Naive thymus-derived CD8-positive, alpha-beta T cell (primary cell): ENCODE measurements around the gene UBA1. TPM values are rescaled to one million over a fixed set of nuclear protein-coding genes. Genes with fewer than 3 reads are reported as not detected.

Experiments
- ATAC-seq, 2 donors: fragments of 150-1000 bp; cut with Tn5 transposase in 1 of 2; sonication (Bioruptor Pico), chemical (Tn5 transposase) in 1 of 2; 1 replicate in 1 of 2; 2 replicates in 1 of 2; pipeline ENCODE4 v1.10.0; 2021; ENCODE audit warnings: mild to moderate bottlenecking in 2 of 2, moderate library complexity in 2 of 2
- POLR2A ChIA-PET: fragments of 350-600 bp; sonication (Branson Sonifier 250); formaldehyde crosslinking; loops from one replicate; lab custom pipeline; 2021; ENCODE audit warnings: antibody characterized with exemption; lab: Charles Lee
- DNase-seq, 10 donors: peaks; one replicate each; pipeline versions ENCODE4 v3.0.0 to v3.0.0-alpha.2; 2020 to 2022
- H3K27ac Mint-ChIP-seq, 10 donors: one replicate each; pipeline ENCODE4 v1.8.0; 2020 to 2022; ENCODE audit warnings: mild to moderate bottlenecking in 10 of 10, mixed read lengths in 10 of 10, moderate library complexity in 4 of 10, inconsistent platforms in 1 of 10
- H3K27me3 Mint-ChIP-seq, 5 donors: one replicate each; pipeline ENCODE4 v1.8.0; 2021 to 2022; ENCODE audit warnings: mixed read lengths in 5 of 5
- H3K36me3 Mint-ChIP-seq, 3 donors: one replicate each; pipeline ENCODE4 v1.8.0; 2020 to 2022; ENCODE audit warnings: mixed read lengths in 3 of 3, mild to moderate bottlenecking in 2 of 3, inconsistent platforms in 1 of 3
- H3K4me1 Mint-ChIP-seq, 4 donors: one replicate each; pipeline ENCODE4 v1.8.0; 2021 to 2022; ENCODE audit warnings: mixed read lengths in 4 of 4
- H3K4me3 Mint-ChIP-seq, 10 donors: one replicate each; pipeline ENCODE4 v1.8.0; 2020 to 2022; ENCODE audit warnings: mild to moderate bottlenecking in 10 of 10, mixed read lengths in 10 of 10, moderate library complexity in 6 of 10, inconsistent platforms in 1 of 10
- H3K9me3 Mint-ChIP-seq, 9 donors: one replicate each; pipeline ENCODE4 v1.8.0; 2020 to 2022; ENCODE audit warnings: mixed read lengths in 9 of 9, mild to moderate bottlenecking in 3 of 9, inconsistent platforms in 1 of 9, moderate library complexity in 1 of 9
- polyA plus RNA-seq, 3 donors: library from polyadenylated mRNA; unstranded; fragments of 300-500 nt; fragmentation: Illumina TruSeq; gene quantifications; one replicate each; pipeline ENCODE4 v1.2.3, GENCODE V29; 2021
- total RNA-seq, 8 experiments: library from RNA in 2 of 8; stranded (reverse) in 2 of 8; gene quantifications; one replicate each; pipeline ENCODE4 v1.2.3 and lab custom pipeline; 2021 to 2026

UBA1 gene
- total and polyA plus RNA-seq, 5 experiments from 2014 or later, result 122 to 176 (median 156) TPM

DNA sequence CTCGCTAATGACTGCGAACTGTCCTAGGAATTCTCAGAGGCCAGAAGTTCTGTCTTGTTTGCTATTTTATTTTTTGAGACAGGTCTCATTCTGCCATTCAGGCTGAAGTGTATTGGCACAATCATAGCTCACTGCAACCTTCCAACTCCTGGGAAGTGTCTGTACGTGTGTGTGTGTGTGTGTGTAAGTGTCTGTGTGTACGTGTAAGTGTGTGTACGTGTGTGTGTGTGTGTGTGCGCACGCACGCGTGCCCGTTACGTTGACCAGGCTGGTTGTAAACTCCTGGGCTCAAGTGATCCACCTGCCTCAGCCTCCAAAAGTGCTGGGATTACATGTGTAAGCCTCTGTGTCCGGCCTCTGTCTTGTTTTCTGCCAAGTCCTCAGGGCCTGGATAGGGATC is 14.5 kb downstream of the UBA1 start:
- POLR2A ChIA-PET, result interaction anchor here (1.4 to 1.7 kb wide), 2 partner anchors 9 to 10 kb away, joined by 3 to 6 read pairs; partner anchors contain the start of gene CDK16

GRCh38 chrX:47209508-47210238 is 16.0 kb downstream of the UBA1 start:
- POLR2A ChIA-PET, result interaction anchor here (1.1 to 1.7 kb wide), 2 partner anchors 9 to 11 kb away, joined by 3 to 5 read pairs; partner anchors contain the start of gene CDK16
- H3K4me3 Mint-ChIP-seq, result no peak overlapping the region
- no peaks in the 10 kb centered on the region for H3K9me3 Mint-ChIP-seq
- H3K36me3 Mint-ChIP-seq, result peaks cover 0 to 78% (median 15%) of the 10 kb centered on the region in 3 donors
- ATAC-seq, result no peak
- DNase-seq, result no peak
- H3K27me3 Mint-ChIP-seq, result no peaks in the 10 kb centered on the region
- peaks cover 0 to 12% (median 3%) of the 10 kb centered on the region in 4 donors for H3K4me1 Mint-ChIP-seq
- no peak overlapping the region for H3K27ac Mint-ChIP-seq

More for the DNA sequence above, 14.5 kb downstream of the UBA1 start:
- no peaks in the 10 kb centered on the region for H3K9me3 Mint-ChIP-seq
- no peak overlapping the region for H3K4me3 Mint-ChIP-seq
- H3K4me1 Mint-ChIP-seq, result peaks cover 0 to 7% (median 3%) of the 10 kb centered on the region in 4 donors
- H3K36me3 Mint-ChIP-seq, result peaks cover 0 to 79% (median 15%) of the 10 kb centered on the region in 3 donors
- ATAC-seq (no peak), DNase-seq (no peak)
- H3K27me3 Mint-ChIP-seq, result no peaks in the 10 kb centered on the region
- H3K27ac Mint-ChIP-seq, result peak overlapping the region in 1 of 10 donors; percentile 17

DNA sequence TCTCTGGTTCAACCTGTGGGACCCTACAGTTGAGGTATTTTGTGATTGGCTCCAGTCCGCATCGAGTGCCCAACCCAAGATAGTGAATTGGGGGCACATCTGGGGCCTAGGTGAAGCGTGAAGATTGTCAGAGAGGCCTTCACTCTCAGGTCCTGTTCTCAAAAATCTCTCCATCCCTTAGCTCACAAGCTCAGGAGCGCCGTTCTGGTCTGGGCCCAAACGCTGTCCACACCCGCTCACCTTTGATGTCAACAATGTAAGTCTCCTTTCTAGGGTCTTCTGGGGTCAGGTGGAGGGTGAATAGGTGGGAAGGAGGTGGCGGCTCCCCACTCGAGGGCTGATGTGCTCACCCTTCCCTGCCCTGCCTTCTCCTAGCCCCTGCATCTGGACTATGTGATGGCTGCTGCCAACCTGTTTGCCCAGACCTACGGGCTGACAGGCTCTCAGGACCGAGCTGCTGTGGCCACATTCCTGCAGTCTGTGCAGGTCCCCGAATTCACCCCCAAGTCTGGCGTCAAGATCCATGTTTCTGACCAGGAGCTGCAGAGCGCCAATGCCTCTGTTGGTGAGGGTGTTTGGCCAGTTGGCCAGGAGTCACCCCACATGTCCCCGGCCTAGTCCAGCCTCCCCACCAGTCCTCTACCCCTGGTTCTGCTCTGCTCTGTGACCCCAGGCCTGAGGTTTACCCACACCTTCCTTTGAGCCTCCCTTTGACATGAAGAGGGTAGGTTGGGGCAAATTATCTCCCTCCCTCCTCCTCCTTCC is 17.2 kb downstream of the UBA1 start:
- H3K27me3 Mint-ChIP-seq, result no peaks in the 10 kb centered on the region
- no peak for ATAC-seq
- peak overlapping the region in 1 of 10 donors; percentile 80 for H3K27ac Mint-ChIP-seq
- DNase-seq, result no peak
- H3K4me1 Mint-ChIP-seq, result peaks cover 0 to 12% (median 3%) of the 10 kb centered on the region in 4 donors
- peaks cover 0 to 77% (median 11%) of the 10 kb centered on the region in 3 donors for H3K36me3 Mint-ChIP-seq
- H3K4me3 Mint-ChIP-seq, result no peak overlapping the region
- POLR2A ChIA-PET, result interaction anchor here (0.9 to 1.1 kb wide), 2 partner anchors 8 to 10 kb away, joined by 4 to 5 read pairs; partner anchors contain the start of gene CDK16
- no peaks in the 10 kb centered on the region for H3K9me3 Mint-ChIP-seq

GRCh38 chrX:47212381-47213293 is 19.0 kb downstream of the UBA1 start:
- POLR2A ChIA-PET, result interaction anchor here (0.8 kb wide), 1 partner anchor 21 kb away, joined by 3 read pairs; no protein-coding TSS in a partner anchor
- H3K27me3 Mint-ChIP-seq, result no peaks in the 10 kb centered on the region
- peaks cover 2 to 67% (median 5%) of the 10 kb centered on the region in 3 donors for H3K36me3 Mint-ChIP-seq
- peaks cover 11 to 26% (median 16%) of the 10 kb centered on the region in 4 donors for H3K4me1 Mint-ChIP-seq
- H3K27ac Mint-ChIP-seq, result peak overlapping the region in 1 of 10 donors; percentile 22
- no peak for ATAC-seq
- H3K9me3 Mint-ChIP-seq, result no peaks in the 10 kb centered on the region
- H3K4me3 Mint-ChIP-seq, result no peak overlapping the region
- no peak for DNase-seq

- Mint-ChIP-seq H3K4me1 (peaks cover 15 to 33% (median 19%) of the 10 kb centered on the region in 4 donors), H3K36me3 (peaks cover 2 to 58% (median 5%) of the 10 kb centered on the region in 3 donors), H3K27me3 (no peaks in the 10 kb centered on the region), H3K4me3 (no peak overlapping the region), H3K9me3 (no peaks in the 10 kb centered on the region), H3K27ac (peak overlapping the region in 7 of 10 donors; percentile 45 to 90 (median 62))
- ATAC-seq, result no peak
- DNase-seq, result no peak
- POLR2A ChIA-PET, result no interaction called here
These were observed 20.9 kb downstream of the UBA1 start for GRCh38 chrX:47214435-47215077.

DNA sequence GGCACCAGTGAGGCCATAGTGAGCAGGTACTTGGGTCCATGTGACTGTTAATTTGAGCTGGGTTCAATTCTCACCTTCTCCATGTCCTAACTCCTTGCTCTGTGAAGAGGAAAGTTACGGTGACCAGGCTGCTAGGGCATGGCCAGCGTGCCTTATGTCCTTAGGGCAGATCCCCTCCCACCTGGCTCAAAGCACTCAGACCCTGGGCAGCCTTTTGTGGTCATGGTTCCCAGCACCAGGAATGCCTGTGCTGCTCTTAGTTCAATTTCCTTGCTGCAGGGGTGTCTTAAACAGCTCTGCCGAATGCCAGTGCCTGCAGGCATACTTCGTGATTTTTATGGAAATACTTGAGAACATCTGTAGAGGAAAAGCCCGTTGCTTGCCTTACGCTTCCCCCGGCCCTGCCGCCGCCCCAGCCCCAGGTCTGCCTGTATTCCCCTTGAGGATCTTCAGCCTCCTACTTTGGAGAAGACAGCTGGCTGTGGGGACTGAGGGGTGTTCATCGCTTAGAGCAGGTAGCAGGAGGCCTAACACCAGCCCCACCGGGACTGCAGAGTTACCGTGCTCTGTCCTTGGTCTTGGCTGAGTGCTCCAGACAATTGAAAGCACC is 21.8 kb downstream of the UBA1 start:
- H3K4me1 Mint-ChIP-seq, result peaks cover 24 to 42% (median 27%) of the 10 kb centered on the region in 4 donors
- peaks cover 2 to 52% (median 5%) of the 10 kb centered on the region in 3 donors for H3K36me3 Mint-ChIP-seq
- DNase-seq (no peak), ATAC-seq (no peak)
- no peak overlapping the region for H3K4me3 Mint-ChIP-seq
- H3K27me3 Mint-ChIP-seq, result no peaks in the 10 kb centered on the region
- peak overlapping the region in 5 of 10 donors; percentile 18 to 99 (median 85) for H3K27ac Mint-ChIP-seq
- H3K9me3 Mint-ChIP-seq, result no peaks in the 10 kb centered on the region
- POLR2A ChIA-PET, result interaction anchor here (1.2 kb wide), 1 partner anchor 167 kb away, joined by 5 read pairs; no protein-coding TSS in a partner anchor

GRCh38 chrX:47216393-47216925 is 22.8 kb downstream of the UBA1 start:
- POLR2A ChIA-PET, result interaction anchor here (1.1 to 1.2 kb wide), 2 partner anchors 17 to 166 kb away, joined by 4 to 5 read pairs; partner anchors contain the start of gene USP11
- H3K27ac Mint-ChIP-seq, result peak overlapping the region; percentile 49 to 100 (median 99)
- H3K4me3 Mint-ChIP-seq, result peak overlapping the region in 8 of 10 donors; percentile 86 to 98 (median 94)
- ATAC-seq, result no peak
- no peaks in the 10 kb centered on the region for H3K27me3 Mint-ChIP-seq
- H3K4me1 Mint-ChIP-seq, result peaks cover 31 to 52% (median 36%) of the 10 kb centered on the region in 4 donors
- H3K36me3 Mint-ChIP-seq, result peaks cover 1 to 43% (median 2%) of the 10 kb centered on the region in 3 donors
- DNase-seq, result no peak
- no peaks in the 10 kb centered on the region for H3K9me3 Mint-ChIP-seq

DNA sequence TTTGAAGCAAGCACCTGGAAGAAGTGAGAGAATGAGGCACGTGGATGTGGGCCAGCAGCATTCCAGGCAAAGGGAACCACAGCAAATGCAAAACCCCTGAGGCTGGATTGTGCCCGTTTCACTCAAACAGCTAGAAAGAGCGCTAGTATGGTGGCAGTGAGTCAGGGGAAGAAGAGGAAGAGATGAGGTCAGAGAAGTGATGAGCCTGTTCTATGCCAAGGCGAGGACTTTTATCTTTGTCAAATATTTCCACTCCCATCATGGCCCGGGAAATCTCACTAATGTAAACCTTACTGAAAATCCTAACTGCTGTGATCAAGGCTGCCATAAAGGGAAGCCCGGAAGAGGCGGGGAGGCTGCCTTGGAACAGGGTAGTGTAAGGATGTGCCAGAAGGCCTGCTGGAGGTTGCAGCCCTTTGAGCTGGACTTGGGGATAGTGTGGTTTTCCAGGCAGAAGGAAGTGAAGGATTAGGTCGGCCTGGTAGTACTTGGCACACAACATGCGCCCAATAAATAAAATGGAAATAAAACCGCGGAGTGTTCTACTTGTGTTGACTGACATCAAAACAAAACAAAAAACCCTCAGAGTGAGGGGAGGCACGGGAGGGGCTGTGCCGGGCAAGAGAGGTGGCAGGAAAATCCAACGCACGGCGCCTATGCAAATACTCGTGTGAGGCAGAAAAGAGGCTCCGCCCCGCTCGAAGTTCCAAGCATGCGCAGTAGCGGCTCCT is 23.7 kb downstream of the UBA1 start:
- POLR2A ChIA-PET, result interaction anchor here (1.0 to 5.1 kb wide), 12 partner anchors 10 to 433 kb away, joined by 3 to 88 read pairs (median 6); partner anchors contain the start of genes ARAF, ELK1, NDUFB11 and RBM10
- H3K9me3 Mint-ChIP-seq, result no peaks in the 10 kb centered on the region
- DNase-seq, result peak in 2 of 10 donors; percentile 2 to 4
- H3K4me3 Mint-ChIP-seq, result peak overlapping the region; percentile 86 to 98 (median 94)
- peaks cover 0 to 38% (median 2%) of the 10 kb centered on the region in 3 donors for H3K36me3 Mint-ChIP-seq
- peak overlapping the region; percentile 93 to 100 (median 99) for H3K27ac Mint-ChIP-seq
- ATAC-seq, result peak in 1 of 2 donors; percentile 0
- no peaks in the 10 kb centered on the region for H3K27me3 Mint-ChIP-seq
- H3K4me1 Mint-ChIP-seq, result peaks cover 30 to 52% (median 43%) of the 10 kb centered on the region in 4 donors

DNA sequence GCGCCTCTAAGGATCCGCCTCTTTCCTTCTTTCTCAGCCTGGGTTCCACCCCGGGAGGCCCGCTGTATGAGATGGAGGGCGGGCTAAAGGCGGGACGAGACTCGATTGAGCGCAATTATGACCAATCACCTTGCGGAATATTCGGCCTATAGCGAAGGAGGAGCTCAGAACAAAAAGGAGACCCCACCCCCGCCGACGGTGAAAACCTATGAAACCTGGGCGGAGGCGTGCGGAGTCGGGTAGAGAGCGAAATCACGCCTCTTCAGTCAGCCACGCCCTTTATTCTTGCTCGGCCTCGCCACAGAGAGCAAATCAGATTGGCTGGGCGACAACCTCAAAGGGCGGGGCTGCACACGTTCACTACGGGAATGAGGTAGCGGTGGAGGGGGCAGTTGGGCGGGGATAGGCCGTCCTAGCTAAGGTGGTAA is 24.2 kb downstream of the UBA1 start:
- Mint-ChIP-seq H3K36me3 (peaks cover 0 to 35% (median 2%) of the 10 kb centered on the region in 3 donors), H3K4me1 (peaks cover 30 to 53% (median 44%) of the 10 kb centered on the region in 4 donors), H3K4me3 (peak overlapping the region; percentile 88 to 98 (median 94)), H3K9me3 (no peaks in the 10 kb centered on the region), H3K27ac (peak overlapping the region; percentile 96 to 100 (median 99)), H3K27me3 (no peaks in the 10 kb centered on the region)
- DNase-seq (peak; percentile 82 to 100 (median 96)), ATAC-seq (peak; percentile 81 to 83)
- POLR2A ChIA-PET, result interaction anchor here (0.6 to 5.1 kb wide), 14 partner anchors 10 to 433 kb away, joined by 3 to 88 read pairs (median 4); partner anchors contain the start of genes ARAF, ELK1, NDUFB11 and RBM10
